HG03025 (cell line): ENCODE data around the gene TNIP3.

ENCODE experiments used
- ATAC-seq: cut with Tn5 transposase; IDR thresholded peaks from one replicate; pipeline ENCODE4 v1.9.1; 2021; ENCODE audit warnings: mild to moderate bottlenecking, moderate library complexity; ENCODE audit not compliant: unreplicated experiment, low FRiP score

The TNIP3 gene

DNA sequence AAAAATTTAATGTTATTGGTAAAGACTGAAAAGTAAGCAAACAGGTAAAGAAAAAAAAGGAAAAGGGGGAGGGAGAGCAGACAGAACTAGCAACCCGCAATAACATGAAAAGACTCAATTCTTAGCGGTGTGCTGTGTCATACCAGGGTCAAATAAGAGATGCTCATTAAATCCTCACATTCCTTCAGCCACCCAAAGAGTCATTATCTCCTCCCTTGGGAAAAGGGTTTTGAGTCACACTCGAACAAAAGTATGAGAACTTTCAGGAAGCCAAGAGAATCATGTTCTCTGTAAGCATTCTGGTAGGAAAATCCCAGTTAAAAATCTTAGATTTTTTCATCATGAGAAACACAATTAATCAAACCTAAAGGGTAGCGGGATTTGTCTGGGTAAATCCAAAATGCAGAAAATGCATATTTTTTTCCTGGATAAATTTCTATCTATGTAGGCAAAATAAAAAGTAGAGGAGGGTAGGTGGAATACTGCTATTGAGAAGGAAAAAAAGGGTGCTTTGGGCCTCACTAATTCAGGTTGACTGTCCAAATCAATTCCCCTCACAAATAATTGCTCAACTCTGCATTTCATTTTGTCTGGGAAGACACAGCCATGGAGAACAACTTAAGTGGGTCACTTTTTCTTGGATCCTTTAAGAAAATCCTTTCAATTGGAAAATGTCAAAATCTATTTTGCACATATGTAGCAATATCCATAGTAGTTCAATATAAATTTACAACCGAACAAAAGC, 23.2 kb downstream of the TNIP3 start:
- no peak for ATAC-seq

DNA sequence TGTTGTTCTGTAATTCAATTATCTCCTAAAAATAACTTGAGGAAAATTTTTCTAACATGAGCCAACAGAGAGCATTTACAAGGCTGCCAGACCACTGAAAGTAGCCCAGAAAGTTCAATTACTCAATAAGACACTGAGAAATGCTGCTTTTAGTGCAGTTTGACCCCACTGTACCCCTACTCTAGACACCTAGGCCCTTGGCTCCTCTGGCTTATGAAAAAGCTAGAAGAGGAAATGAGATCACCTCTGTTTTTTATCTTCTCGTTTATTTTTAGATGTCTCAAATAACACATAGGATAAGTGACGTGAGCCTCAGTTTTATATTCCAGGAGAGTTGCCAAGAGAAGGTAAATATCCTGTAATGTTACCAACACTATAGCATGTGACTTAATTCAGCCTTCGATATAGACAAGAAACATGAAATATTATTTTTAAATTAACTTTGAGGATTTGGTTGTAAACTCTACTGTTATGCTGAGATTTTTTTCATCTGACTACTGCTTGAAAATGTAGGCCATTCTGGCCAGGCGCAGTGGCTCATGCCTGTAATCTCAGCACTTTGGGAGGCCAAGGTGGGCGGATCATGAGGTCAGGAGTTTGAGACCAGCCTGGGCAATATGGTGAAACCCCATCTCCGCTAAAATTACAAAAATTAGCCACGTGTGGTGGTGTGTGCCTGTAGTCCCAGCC, 24.4 kb downstream of the TNIP3 start:
- peak; percentile 69 for ATAC-seq

- ATAC-seq: peak; percentile 60
Observed at GRCh38 chr4:121138039-121138825, 25.9 kb downstream of the TNIP3 start.

DNA sequence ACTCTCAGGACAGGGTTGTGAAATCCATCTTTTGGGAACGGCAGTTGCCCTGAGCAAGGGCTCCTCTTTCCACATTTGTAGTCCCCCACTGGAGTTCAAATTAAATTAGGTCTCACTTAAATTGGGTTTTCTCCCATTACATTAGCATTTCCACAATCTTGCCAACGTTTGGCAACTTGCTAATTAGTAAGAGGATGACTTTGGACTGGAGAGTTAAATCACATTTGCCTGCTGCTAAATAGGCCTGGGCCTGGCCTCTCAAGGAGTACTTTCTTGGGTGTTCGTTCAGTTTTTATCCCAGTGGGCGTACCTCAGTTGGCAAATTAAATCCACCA, 33.8 kb downstream of the TNIP3 start:
- no peak for ATAC-seq

DNA sequence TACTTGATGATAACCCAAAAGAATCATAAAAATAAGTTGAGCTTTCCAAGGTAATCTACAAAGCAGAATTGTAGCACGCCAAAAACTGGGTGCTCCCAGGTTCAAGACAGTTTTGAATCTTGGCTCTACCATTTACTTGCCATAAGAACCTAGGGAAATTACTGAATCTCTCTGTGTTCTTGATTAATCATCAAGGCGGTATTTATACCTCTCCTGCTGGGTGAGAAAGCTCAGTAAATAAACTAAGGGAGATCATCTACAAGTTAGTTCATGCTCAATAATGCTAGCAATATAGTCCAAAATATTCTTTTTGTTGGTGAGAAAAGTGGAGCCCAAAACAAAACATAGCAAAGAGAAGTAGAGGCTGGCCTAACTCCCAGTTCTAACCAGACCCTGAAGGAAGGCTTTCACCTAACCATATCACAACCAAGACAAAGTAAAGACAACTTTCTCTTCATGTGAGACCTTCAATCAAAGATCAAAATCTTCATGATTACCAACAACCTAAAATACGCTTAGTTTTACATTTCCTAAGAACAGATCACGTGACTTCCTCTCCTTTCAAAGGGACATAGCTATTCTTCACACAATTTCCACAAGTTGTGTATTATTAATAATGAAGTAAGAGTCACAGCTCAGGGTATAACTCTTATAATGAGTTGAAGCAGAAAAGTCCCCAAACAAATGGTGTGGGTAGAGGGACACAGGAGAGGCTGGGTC, 34.4 kb downstream of the TNIP3 start:
- no peak for ATAC-seq

GRCh38 chr4:121127100-121127499, 37.0 kb downstream of the TNIP3 start:
- ATAC-seq: no peak

DNA sequence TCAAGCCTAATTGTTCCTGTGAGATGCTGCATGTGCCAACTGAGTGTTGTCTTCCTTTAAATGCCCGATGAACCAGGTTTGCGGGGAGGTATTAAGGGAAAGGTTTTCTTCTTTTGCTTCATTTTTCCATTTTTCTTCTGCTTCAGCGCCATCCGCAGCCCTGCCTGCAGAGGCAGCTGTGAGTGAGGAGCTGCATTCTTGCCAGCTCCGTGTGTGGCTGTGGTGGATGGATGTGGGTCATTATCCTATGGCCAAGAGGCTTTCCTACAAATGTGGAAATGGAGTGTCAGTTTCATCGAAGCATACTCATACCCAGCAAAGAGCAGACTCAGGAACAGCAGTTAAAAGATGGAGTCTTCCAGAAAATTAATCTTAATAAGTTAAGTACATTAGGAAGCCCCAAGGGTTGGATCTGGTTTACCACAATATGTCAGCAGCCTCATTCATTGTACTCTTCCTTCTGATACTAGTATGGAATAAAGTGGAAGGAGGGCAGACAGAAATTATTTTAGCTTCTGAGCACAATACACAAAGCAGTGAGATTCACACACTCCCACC, 37.6 kb downstream of the TNIP3 start:
- ATAC-seq: no peak

GRCh38 chr4:121125498-121125885, 38.6 kb downstream of the TNIP3 start:
- ATAC-seq: no peak

DNA sequence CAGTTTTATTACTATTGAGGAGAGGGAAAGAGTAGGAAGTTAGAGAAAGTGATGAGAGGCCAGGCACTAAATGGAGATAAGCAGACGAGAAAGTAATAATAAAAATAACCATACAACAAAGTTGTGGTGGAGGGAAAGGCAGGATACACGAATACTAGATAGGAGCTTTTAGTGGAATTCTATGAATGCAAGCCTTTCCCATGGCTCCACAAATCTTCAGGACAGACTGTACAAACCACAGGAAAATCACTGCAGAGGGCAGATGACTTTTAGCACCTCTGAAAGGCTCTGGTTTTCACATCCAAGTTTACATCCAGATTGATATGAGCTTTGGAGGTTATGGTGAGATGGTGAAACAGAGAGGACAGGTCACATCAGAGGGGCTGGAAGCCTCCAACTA, 41.5 kb downstream of the TNIP3 start:
- ATAC-seq: no peak

DNA sequence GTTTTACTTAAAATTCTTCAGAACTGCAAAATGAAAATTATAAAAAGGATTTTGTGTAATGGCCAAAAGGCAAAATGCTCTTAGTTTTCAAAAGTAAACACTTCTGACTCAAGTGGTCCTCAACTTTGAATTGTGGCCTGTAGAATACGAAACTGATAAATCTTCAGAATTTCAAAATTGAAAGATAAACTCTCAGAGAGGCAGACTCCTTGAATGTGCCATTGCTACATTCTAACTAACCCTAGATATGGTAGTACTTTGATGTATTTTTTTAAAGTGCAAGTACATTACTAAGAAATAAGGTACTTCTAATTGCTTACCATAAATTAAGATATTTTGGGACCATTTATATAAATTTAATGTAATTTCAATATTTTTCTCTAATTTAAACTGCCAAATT, 44.4 kb downstream of the TNIP3 start:
- no peak for ATAC-seq

GRCh38 chr4:121118344-121118743, 45.8 kb downstream of the TNIP3 start:
- no peak for ATAC-seq

DNA sequence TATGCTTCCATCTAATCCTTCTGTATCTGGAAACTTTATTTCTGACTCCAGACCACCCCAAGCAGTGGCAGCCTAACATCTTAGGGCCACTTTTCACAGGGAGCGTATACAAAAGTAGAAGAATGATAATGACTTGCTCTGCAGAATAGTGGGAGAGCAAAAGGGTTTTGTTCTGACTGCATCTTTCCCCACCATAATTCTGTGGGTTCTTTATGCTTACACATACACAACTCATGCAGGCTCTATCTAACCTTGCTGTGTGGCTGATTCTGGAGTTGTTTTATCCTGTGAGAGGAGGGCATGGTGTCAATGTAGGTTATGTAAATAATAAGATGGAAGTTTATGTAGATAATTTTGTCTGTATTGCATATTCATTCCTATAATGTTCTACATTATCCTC, 49.4 kb downstream of the TNIP3 start:
- ATAC-seq: no peak

DNA sequence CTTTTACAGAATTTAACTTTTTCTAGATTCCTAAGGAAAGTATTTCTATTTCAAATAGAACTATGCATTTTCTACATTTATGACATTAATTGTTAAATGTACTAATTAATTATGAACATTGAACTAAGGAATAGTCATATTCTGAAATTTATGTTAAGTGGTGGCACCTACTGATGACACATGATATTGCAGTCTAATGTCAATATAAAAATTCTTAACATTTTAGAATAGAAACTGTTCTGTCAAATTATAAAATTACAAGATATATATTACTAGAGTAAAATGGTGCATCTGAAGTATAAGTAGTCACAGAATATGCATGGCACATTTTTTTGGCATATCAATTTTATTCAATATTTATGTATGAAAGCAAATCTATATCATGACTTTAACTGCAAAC, 51.6 kb downstream of the TNIP3 start:
- ATAC-seq: no peak

DNA sequence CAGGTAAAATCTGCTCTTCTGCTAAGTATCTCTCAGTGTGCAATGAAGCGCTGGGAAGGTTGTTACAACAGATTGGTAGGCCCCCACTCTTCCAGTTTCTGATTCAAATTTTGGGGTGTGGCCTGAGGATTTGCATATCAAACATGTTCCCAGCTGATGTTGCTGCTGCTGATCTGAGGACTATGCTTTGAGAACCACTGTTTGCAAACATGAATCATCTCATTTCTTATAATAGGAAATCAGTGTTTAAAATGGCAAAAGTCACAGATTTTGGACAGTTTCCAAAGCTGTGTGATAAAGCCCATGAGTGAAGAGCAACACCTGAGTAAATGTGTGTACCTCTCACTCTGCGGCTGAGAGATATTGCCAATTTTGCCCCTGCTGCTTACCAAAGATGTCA, 55.6 kb downstream of the TNIP3 start:
- no peak for ATAC-seq

- no peak for ATAC-seq
Observed at GRCh38 chr4:121107507-121107906, 56.6 kb downstream of the TNIP3 start.

DNA sequence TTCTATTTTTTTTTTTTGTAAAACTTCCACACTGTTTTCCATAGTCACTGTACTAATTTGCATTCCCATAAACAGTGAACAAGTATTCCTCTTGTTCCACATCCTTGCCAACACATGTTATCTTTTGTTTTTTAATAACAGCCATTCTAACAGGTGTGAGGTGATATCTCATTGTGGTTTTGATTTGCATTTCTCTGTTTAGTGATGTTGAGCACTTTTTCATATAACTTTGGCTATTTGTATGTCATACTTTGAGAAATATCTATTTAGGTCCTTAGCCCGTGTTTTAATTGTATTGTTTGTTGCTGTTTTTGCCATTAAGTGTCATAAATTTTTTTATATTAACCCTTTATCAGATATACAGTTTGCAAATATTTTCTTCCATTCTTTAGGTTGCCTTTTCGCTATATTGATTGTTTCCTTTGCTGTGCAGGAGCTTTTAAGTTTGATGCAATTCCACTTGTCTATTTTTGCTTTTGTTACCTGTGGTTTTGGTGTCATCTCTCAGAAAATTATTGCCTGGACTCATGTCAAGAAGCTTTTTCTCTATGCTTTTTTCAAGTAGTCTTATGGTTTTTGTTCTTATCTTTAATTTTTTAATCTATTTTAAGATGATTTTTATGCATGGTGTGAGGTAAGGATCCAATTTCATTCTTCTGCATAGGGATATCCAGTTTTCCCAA, 63.9 kb downstream of the TNIP3 start:
- no peak for ATAC-seq

DNA sequence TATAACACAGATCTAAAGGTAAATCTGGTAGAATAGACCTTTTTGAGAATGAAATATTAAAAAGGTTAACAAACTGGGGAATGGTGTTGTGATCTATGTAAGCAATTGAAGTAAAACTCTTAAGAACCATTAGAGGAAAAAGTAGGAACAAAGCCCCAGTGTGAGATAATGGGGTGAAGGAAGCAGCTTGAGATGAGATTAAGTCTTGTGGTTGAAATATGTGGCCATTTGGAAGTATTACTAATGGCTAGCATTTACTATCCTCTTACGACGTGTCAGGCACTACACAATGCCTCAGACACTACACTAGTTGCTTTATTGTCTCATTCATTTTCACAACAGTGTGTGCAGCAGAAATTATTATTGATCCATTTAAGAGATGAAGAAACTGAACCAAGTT, 65.9 kb downstream of the TNIP3 start:
- ATAC-seq: no peak

GRCh38 chr4:121096629-121097028, 67.5 kb downstream of the TNIP3 start:
- ATAC-seq: no peak

DNA sequence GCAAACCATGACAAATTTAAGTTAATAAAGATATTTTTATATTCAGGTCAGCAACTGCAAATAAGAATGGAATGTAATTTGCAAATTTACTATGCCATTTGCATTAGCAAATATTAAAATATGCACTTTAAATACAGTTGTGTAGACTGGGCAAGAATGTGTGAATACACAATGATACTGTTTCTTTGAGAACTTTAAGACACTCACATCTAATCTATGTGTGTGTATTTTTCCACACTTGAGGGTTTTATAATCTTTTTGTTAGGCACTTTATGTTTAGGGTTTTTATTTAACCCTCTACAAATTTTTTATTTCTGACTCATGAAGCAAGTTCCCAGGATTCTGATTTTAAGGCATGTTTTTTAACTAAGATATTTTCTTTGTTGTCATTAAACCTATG, 67.9 kb downstream of the TNIP3 start:
- no peak for ATAC-seq

DNA sequence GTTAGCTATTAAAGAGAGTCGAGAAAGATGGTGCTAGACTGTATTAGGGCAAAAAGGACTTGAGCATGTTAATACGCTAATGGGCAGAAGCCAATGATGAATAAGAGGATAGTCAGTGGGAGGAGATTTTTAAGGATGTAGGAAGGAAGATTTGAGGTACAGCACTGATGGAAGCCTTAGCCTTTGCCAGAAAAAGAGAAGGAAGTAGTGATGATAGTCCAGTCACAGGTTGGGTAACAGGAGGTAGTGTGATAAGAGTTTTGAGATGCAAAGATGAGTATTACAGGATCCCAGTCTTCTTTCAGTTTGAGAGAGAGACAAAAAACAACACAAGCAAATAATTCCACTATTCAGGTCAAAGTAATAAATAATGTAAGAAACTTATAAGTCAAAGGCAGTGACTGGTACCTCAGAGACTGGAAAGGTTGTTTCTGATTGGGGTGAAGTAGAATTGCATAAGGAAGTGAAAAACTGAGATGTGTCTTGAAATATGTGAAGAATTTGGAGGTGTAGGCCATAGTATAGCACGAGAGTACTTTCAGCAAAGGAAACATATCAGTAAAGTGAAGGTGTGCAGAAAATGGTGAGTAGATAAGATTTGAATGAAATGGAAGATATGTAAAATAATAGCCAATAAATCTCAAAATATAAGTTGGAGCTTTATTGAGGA, 69.7 kb downstream of the TNIP3 start:
- no peak for ATAC-seq
